Liver (tissue), 10 donors: ENCODE results near the gene ZNF709. TPM values are rescaled to one million over a fixed set of nuclear protein-coding genes. Genes with fewer than 3 reads are reported as not detected.

Source experiments
- DNase-seq: peaks from one replicate; pipeline ENCODE4 v3.0.0-alpha.2; 2017; ENCODE audit warnings: low spot score
- H3K27ac ChIP-seq, 2 donors: one replicate each; pipeline ENCODE4 v1.7.0; 2013; ENCODE audit warnings: inconsistent platforms in 2 of 2, low read length in 2 of 2, control low read depth in 1 of 2, low read depth in 1 of 2, mild to moderate bottlenecking in 1 of 2
- H3K27me3 ChIP-seq, 4 donors: one replicate each; pipeline versions ENCODE4 v1.6.1 to v1.7.0; 2013; ENCODE audit warnings: low read length in 3 of 4, inconsistent platforms in 1 of 4, mild to moderate bottlenecking in 1 of 4, moderate library complexity in 1 of 4; ENCODE audit not compliant: control insufficient read depth in 4 of 4, insufficient read depth in 4 of 4
- H3K36me3 ChIP-seq, 4 donors: one replicate each; pipeline versions ENCODE4 v1.6.1 to v1.7.0; 2013; ENCODE audit warnings: low read length in 3 of 4, mild to moderate bottlenecking in 3 of 4, low read depth in 1 of 4, moderate library complexity in 1 of 4; ENCODE audit not compliant: control insufficient read depth in 4 of 4, insufficient read depth in 3 of 4
- H3K4me1 ChIP-seq, 4 donors: one replicate each; pipeline versions ENCODE4 v1.6.1 to v1.7.0; 2013; ENCODE audit warnings: low read length in 3 of 4, mild to moderate bottlenecking in 3 of 4, moderate library complexity in 1 of 4; ENCODE audit not compliant: control insufficient read depth in 4 of 4, insufficient read depth in 4 of 4
- H3K4me3 ChIP-seq, 3 donors: one replicate each; pipeline versions ENCODE4 v1.6.1 to v1.7.0; 2013; ENCODE audit warnings: low read length in 3 of 3, control low read depth in 1 of 3, low read depth in 1 of 3, mild to moderate bottlenecking in 1 of 3
- H3K9ac ChIP-seq, 2 donors: one replicate each; pipeline ENCODE4 v1.7.0; 2013; ENCODE audit warnings: low read length in 2 of 2, mild to moderate bottlenecking in 2 of 2, moderate library complexity in 2 of 2, control low read depth in 1 of 2, low read depth in 1 of 2
- H3K9me3 ChIP-seq, 4 donors: one replicate each; pipeline versions ENCODE4 v1.6.1 to v1.7.0; 2013; ENCODE audit warnings: low read length in 3 of 4; ENCODE audit not compliant: control insufficient read depth in 4 of 4
- CTCF ChIP-seq: fragments of 150-350 bp; IDR thresholded peaks from 2 replicates; pipeline ENCODE4 v1.5.1; 2017; ENCODE audit warnings: improper control_type of control experiment, low read depth, low read length; ENCODE audit not compliant: missing input control
- EGR1 ChIP-seq, 2 donors: IDR thresholded peaks; 2 replicates each; pipeline ENCODE4 v1.6.1; 2016 to 2018; ENCODE audit warnings: antibody characterized with exemption in 2 of 2, low read depth in 2 of 2
- FOXA1 ChIP-seq: IDR thresholded peaks from 2 replicates; pipeline ENCODE4 v1.6.1; 2016; ENCODE audit warnings: antibody characterized with exemption
- FOXA2 ChIP-seq: IDR thresholded peaks from 2 replicates; pipeline ENCODE4 v1.6.1; 2016; ENCODE audit warnings: antibody characterized with exemption
- GABPA ChIP-seq, 2 donors: IDR thresholded peaks in 1 of 2; conservative IDR thresholded peaks in 1 of 2; 2 replicates each; pipeline ENCODE4 v1.6.1; 2016; ENCODE audit warnings: antibody characterized with exemption in 2 of 2, mild to moderate bottlenecking in 1 of 2, moderate library complexity in 1 of 2
- HNF4A ChIP-seq, 2 donors: conservative IDR thresholded peaks; 2 replicates each; pipeline ENCODE4 v1.6.1; 2016; ENCODE audit warnings: antibody characterized with exemption in 2 of 2, mild to moderate bottlenecking in 2 of 2
- HNF4G ChIP-seq: IDR thresholded peaks from 2 replicates; pipeline ENCODE4 v1.6.1; 2016; ENCODE audit warnings: antibody characterized with exemption
- JUND ChIP-seq, 2 donors: IDR thresholded peaks; 2 replicates each; pipeline ENCODE4 v1.6.1; 2016; ENCODE audit warnings: antibody characterized with exemption in 2 of 2
- NR2F2 ChIP-seq: IDR thresholded peaks from 2 replicates; pipeline ENCODE4 v1.6.1; 2016; ENCODE audit warnings: antibody characterized with exemption
- RAD21 ChIP-seq, 2 donors: IDR thresholded peaks; 2 replicates each; pipeline ENCODE4 v1.6.1; 2016; ENCODE audit warnings: antibody characterized with exemption in 2 of 2, mild to moderate bottlenecking in 2 of 2
- RXRA ChIP-seq, 2 donors: IDR thresholded peaks; 2 replicates each; pipeline ENCODE4 v1.6.1; 2017 to 2018; ENCODE audit warnings: antibody characterized with exemption in 2 of 2, mild to moderate bottlenecking in 1 of 2
- SP1 ChIP-seq: IDR thresholded peaks from 2 replicates; pipeline ENCODE4 v1.6.1; 2018; ENCODE audit warnings: antibody characterized with exemption, mild to moderate bottlenecking
- TAF1 ChIP-seq: conservative IDR thresholded peaks from 2 replicates; pipeline ENCODE4 v1.6.1; 2016; ENCODE audit warnings: antibody characterized with exemption, mild to moderate bottlenecking
- YY1 ChIP-seq: IDR thresholded peaks from 2 replicates; pipeline ENCODE4 v1.6.1; 2016; ENCODE audit warnings: antibody characterized with exemption, mild to moderate bottlenecking
- whole genome bisulfite sequencing: extraction: QIAGEN DNeasy Blood & Tissue Kit; methylation state at CpG from one replicate; pipeline ENCODE4 v1.1.7; 2013; 5-methylcytosine and 5-hydroxymethylcytosine counted together
- polyA plus RNA-seq, 2 donors: library from polyadenylated mRNA; stranded (reverse) in 1 of 2; unstranded in 1 of 2; fragments of 200-250 nt in 1 of 2; fragments of >200 nt in 1 of 2; fragmentation: Nextera tagmentation in 1 of 2; extraction: Ambion mirVana in 1 of 2; gene quantifications; one replicate each; pipeline versions ENCODE4 v1.2.1 to v1.2.3, GENCODE V29; 2013 to 2015
- small RNA-seq: library from RNA; depleted of rRNA; stranded (forward); fragments of <200 nt; gene quantifications from one replicate; pipeline ENCODE3, GENCODE V24; 2014
- total RNA-seq, 2 donors: library from RNA; depleted of rRNA; stranded (reverse); fragments of >200 nt; gene quantifications; one replicate each; pipeline ENCODE4 v1.2.3, GENCODE V29; 2014
- TF ChIP-seq, protein P1 (sequence below): IDR thresholded peaks from 2 replicates; pipeline ENCODE4 v1.6.1; 2016; ENCODE audit warnings: antibody characterized with exemption
- TF ChIP-seq, protein P2 (sequence below): IDR thresholded peaks from 2 replicates; pipeline ENCODE4 v1.6.1; 2016; ENCODE audit warnings: antibody characterized with exemption
- TF ChIP-seq, protein P3 (sequence below): IDR thresholded peaks from 2 replicates; pipeline ENCODE4 v1.6.1; 2016; ENCODE audit warnings: antibody characterized with exemption, mild to moderate bottlenecking
- donor health status: healthy.
- donor health status: healthy.
- donor health status: healthy.
- donor health status: healthy.
- donor health status: healthy.

ZNF709 gene
- total and polyA plus RNA-seq, 4 donors = 0.24 to 1.9 (median 0.79) TPM

DNA sequence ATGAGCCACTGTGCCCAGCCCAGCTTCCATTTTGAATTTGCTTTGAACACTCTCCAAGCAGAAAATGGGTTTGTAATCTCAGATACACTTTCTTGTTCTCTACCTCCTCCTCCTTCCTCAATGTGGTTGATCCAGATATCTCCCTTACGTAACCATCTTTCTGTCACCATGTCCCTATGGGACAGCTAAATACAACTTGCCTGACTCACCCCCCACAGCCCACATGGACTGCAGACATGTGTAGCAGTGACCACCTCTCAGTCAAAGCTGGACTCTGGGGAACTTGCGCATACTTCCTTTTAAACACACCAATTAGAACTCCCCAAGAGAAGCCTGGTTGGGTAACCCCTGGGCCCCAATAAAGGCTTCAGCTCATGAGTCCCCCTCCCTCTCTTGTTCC, 72.7 kb downstream of the ZNF709 start:
- Histone ChIP-seq H3K27ac (no peak overlapping the region), H3K9me3 (peaks cover 4 to 12% (median 5%) of the 10 kb centered on the region in 4 donors), H3K4me3 (peak overlapping the region in 2 of 3 donors; percentile 8 to 42), H3K4me1 (no peaks in the 10 kb centered on the region), H3K9ac (no peak overlapping the region), H3K36me3 (peaks cover 0 to 4% (median 0%) of the 10 kb centered on the region in 4 donors), H3K27me3 (no peaks in the 10 kb centered on the region)
- no peak for DNase-seq
- TF ChIP-seq YY1 (no peak), TAF1 (no peak), FOXA1 (no peak), JUND (IDR thresholded peaks at IDR 0.05) (no peak), FOXA2 (no peak), RXRA (IDR thresholded peaks at IDR 0.05) (no peak), NR2F2 (no peak), GABPA (IDR thresholded peaks at IDR 0.05 in 1 of 2, conservative IDR thresholded peaks at IDR 0.05 in 1 of 2) (no peak), HNF4G (no peak), HNF4A (conservative IDR thresholded peaks at IDR 0.05) (no peak), RAD21 (IDR thresholded peaks at IDR 0.05) (no peak), CTCF (no peak), SP1 (no peak), EGR1 (IDR thresholded peaks at IDR 0.05; ENCODE audit: low read depth in 2 of 2) (no peak)
- TF ChIP-seq, protein P1, sequence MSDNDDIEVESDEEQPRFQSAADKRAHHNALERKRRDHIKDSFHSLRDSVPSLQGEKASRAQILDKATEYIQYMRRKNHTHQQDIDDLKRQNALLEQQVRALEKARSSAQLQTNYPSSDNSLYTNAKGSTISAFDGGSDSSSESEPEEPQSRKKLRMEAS = no peak
- TF ChIP-seq, protein P2, sequence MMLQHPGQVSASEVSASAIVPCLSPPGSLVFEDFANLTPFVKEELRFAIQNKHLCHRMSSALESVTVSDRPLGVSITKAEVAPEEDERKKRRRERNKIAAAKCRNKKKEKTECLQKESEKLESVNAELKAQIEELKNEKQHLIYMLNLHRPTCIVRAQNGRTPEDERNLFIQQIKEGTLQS = no peak
- TF ChIP-seq, protein P3, sequence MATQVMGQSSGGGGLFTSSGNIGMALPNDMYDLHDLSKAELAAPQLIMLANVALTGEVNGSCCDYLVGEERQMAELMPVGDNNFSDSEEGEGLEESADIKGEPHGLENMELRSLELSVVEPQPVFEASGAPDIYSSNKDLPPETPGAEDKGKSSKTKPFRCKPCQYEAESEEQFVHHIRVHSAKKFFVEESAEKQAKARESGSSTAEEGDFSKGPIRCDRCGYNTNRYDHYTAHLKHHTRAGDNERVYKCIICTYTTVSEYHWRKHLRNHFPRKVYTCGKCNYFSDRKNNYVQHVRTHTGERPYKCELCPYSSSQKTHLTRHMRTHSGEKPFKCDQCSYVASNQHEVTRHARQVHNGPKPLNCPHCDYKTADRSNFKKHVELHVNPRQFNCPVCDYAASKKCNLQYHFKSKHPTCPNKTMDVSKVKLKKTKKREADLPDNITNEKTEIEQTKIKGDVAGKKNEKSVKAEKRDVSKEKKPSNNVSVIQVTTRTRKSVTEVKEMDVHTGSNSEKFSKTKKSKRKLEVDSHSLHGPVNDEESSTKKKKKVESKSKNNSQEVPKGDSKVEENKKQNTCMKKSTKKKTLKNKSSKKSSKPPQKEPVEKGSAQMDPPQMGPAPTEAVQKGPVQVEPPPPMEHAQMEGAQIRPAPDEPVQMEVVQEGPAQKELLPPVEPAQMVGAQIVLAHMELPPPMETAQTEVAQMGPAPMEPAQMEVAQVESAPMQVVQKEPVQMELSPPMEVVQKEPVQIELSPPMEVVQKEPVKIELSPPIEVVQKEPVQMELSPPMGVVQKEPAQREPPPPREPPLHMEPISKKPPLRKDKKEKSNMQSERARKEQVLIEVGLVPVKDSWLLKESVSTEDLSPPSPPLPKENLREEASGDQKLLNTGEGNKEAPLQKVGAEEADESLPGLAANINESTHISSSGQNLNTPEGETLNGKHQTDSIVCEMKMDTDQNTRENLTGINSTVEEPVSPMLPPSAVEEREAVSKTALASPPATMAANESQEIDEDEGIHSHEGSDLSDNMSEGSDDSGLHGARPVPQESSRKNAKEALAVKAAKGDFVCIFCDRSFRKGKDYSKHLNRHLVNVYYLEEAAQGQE = no peak
- 98% methylated on average over 2 of the region's 2 CpGs for WGBS

Small RNA genes lying within 50 kb of the gene (small RNA-seq; reads per million reads assigned to genes)
- not detected for gene MTCO1P27
- not detected for gene PPIAP20

Other genes starting within 250 kb of the ZNF709 start
- 10 to 100 TPM in 1 of 2 donors, 1 to 10 TPM in 1; 7.1 to 17.9 TPM for gene ZNF44, start 189.9 kb downstream of the ZNF709 start, total RNA-seq
- 1 to 10 TPM; 4.1 to 6.6 TPM for gene ZNF44, start 189.9 kb downstream of the ZNF709 start, polyA plus RNA-seq
- 10 to 100 TPM in 1 of 2 donors, 1 to 10 TPM in 1; 6.2 to 15.8 TPM for gene ZNF563, start 151.2 kb downstream of the ZNF709 start, total RNA-seq
- 1 to 10 TPM; 2.5 to 7.6 TPM for gene ZNF563, start 151.2 kb downstream of the ZNF709 start, polyA plus RNA-seq
- gene ZNF442, start 119.1 kb downstream of the ZNF709 start, total RNA-seq = 1 to 10 TPM; 2.8 to 4.2 TPM
- gene ZNF442, start 119.1 kb downstream of the ZNF709 start, polyA plus RNA-seq = under 1 TPM; 0.49 to 0.67 TPM
- 1 to 10 TPM; 2.8 to 5.3 TPM for gene ZNF799, start 83.5 kb downstream of the ZNF709 start, total RNA-seq
- 1 to 10 TPM; 1.6 to 2.2 TPM for gene ZNF799, start 83.5 kb downstream of the ZNF709 start, polyA plus RNA-seq
- 1 to 10 TPM; 2.6 to 7.4 TPM for gene ZNF443, start 43.8 kb downstream of the ZNF709 start, total RNA-seq
- 1 to 10 TPM; 1.1 to 1.9 TPM for gene ZNF443, start 43.8 kb downstream of the ZNF709 start, polyA plus RNA-seq
- 1 to 10 TPM; 8.3 to 8.6 TPM for gene ZNF564, start 66.7 kb upstream of the ZNF709 start, total RNA-seq
- gene ZNF564, start 66.7 kb upstream of the ZNF709 start, polyA plus RNA-seq = 1 to 10 TPM; 2.4 to 3.3 TPM
- gene ZNF490, start 126.0 kb upstream of the ZNF709 start, total RNA-seq = 1 to 10 TPM; 3.5 to 6.1 TPM
- 1 to 10 TPM in 1 of 2 donors, under 1 TPM in 1; 0.93 to 1.0 TPM for gene ZNF490, start 126.0 kb upstream of the ZNF709 start, polyA plus RNA-seq
- gene ZNF791, start 126.1 kb upstream of the ZNF709 start, total RNA-seq = 10 to 100 TPM in 1 of 2 donors, 1 to 10 TPM in 1; 9.2 to 10.3 TPM
- gene ZNF791, start 126.1 kb upstream of the ZNF709 start, polyA plus RNA-seq = 1 to 10 TPM; 3.1 to 4.8 TPM
- 10 to 100 TPM; 41.3 to 42.9 TPM for gene MAN2B1, start 181.9 kb upstream of the ZNF709 start, total RNA-seq
- gene MAN2B1, start 181.9 kb upstream of the ZNF709 start, polyA plus RNA-seq = 10 to 100 TPM; 23.5 to 28.9 TPM
- 1 to 10 TPM; 4.0 to 5.1 TPM for gene WDR83, start 182.0 kb upstream of the ZNF709 start, total RNA-seq
- 1 to 10 TPM; 3.9 to 4.4 TPM for gene WDR83, start 182.0 kb upstream of the ZNF709 start, polyA plus RNA-seq
- 10 to 100 TPM; 29.1 to 53.9 TPM for gene DHPS, start 197.1 kb upstream of the ZNF709 start, total RNA-seq
- 10 to 100 TPM; 34.8 to 50.3 TPM for gene DHPS, start 197.1 kb upstream of the ZNF709 start, polyA plus RNA-seq
- not detected for gene GNG14, start 203.2 kb upstream of the ZNF709 start, total RNA-seq
- not detected for gene GNG14, start 203.2 kb upstream of the ZNF709 start, polyA plus RNA-seq
- gene FBXW9, start 211.8 kb upstream of the ZNF709 start, total RNA-seq = 1 to 10 TPM; 2.3 to 2.5 TPM
- 1 to 10 TPM; 3.4 to 4.0 TPM for gene FBXW9, start 211.8 kb upstream of the ZNF709 start, polyA plus RNA-seq
- gene TNPO2, start 239.1 kb upstream of the ZNF709 start, total RNA-seq = 10 to 100 TPM; 19.6 to 22.2 TPM
- gene TNPO2, start 239.1 kb upstream of the ZNF709 start, polyA plus RNA-seq = 10 to 100 TPM in 1 of 2 donors, 1 to 10 TPM in 1; 6.3 to 12.1 TPM
- 10 to 100 TPM; 69.3 to 84.3 TPM for gene TRIR, start 249.9 kb upstream of the ZNF709 start, total RNA-seq
- 100 to 1,000 TPM; 106 to 169 TPM for gene TRIR, start 249.9 kb upstream of the ZNF709 start, polyA plus RNA-seq